Measurements from ENCODE around the gene CPN1. TPM values are rescaled to one million over a fixed set of nuclear protein-coding genes. Genes with fewer than 3 reads are reported as not detected.
A peak's percentile ranks its signal among the peaks of the same experiment; 100 is the strongest.
"Not testable (repeated sequence)": the region's sequence is repeated elsewhere in the genome, so short reads cannot be mapped to it uniquely, and the experiment has no call there.

CPN1 gene
- total RNA-seq, 1 experiment from 2014 or later = 24.9 TPM

DNA sequence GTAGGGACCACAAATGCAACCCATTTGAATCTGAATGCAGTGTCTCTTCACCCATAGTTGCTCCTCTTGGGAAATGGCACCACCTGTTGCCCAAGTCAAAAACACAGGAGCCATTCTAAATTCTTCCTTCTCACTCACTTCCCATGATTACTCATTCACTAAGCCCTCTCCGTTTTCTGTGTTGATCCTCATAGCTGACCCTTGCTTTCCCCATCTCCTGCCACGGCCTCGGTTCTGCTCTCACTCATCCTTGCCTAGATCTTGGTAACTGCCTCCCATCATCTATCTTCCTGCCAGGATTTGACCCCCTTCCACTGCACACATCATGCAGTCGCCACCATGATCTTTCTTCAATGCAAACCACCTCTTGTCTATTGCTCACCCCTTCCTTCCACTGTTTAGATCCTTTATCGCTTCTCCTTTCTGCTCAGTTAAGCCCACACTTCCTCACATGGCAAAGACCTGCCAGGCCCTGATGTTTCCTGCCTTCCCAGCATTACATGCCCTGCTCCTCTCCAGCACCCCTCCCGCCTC, 19.0 kb upstream of the CPN1 start:
- H3K9me3 Mint-ChIP-seq (ENCODE audit: unreplicated experiment) = peaks cover 16% of the 10 kb centered on the region
- POLR2A ChIA-PET = no interaction called here

GRCh38 chr10:100089241-100089640, 7.6 kb upstream of the CPN1 start:
- TF ChIP-seq, protein P1, sequence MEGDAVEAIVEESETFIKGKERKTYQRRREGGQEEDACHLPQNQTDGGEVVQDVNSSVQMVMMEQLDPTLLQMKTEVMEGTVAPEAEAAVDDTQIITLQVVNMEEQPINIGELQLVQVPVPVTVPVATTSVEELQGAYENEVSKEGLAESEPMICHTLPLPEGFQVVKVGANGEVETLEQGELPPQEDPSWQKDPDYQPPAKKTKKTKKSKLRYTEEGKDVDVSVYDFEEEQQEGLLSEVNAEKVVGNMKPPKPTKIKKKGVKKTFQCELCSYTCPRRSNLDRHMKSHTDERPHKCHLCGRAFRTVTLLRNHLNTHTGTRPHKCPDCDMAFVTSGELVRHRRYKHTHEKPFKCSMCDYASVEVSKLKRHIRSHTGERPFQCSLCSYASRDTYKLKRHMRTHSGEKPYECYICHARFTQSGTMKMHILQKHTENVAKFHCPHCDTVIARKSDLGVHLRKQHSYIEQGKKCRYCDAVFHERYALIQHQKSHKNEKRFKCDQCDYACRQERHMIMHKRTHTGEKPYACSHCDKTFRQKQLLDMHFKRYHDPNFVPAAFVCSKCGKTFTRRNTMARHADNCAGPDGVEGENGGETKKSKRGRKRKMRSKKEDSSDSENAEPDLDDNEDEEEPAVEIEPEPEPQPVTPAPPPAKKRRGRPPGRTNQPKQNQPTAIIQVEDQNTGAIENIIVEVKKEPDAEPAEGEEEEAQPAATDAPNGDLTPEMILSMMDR (IDR thresholded peaks at IDR 0.05; ENCODE audit: insufficient read depth in 1 of 2, low read depth in 1 of 2, low read length in 1 of 2, severe bottlenecking in 1 of 2, unreplicated experiment in 1 of 2) = no peak
- no peaks in the 10 kb centered on the region for H3K9me3 Mint-ChIP-seq (ENCODE audit: unreplicated experiment)
- H3K36me3 ChIP-seq (ENCODE audit: control insufficient read depth, insufficient read depth, low read length) = no peaks in the 10 kb centered on the region
- ChIA-PET CTCF (no interaction called here), POLR2A (no interaction called here)
- no peak for DNase-seq
- peaks cover 16% of the 10 kb centered on the region for H3K4me1 ChIP-seq
- H3K27ac Mint-ChIP-seq (ENCODE audit: unreplicated experiment) = no peak overlapping the region
- intact Hi-C loops (cut with micrococcal nuclease; ENCODE audit: unreplicated experiment) = no loop called here
- no TSS peak for BruUV-seq (replicated peaks)
- H3K27me3 Mint-ChIP-seq (ENCODE audit: insufficient read depth, unreplicated experiment) = no peaks in the 10 kb centered on the region
- no peaks in the 10 kb centered on the region for H3K27me3 ChIP-seq (replicated peaks; ENCODE audit: control insufficient read depth, insufficient read depth, low read length)
- no peak overlapping the region for H3K4me3 Mint-ChIP-seq (ENCODE audit: unreplicated experiment)
- no peaks in the 10 kb centered on the region for H3K36me3 Mint-ChIP-seq (ENCODE audit: insufficient read depth, unreplicated experiment)
- peaks cover 16% of the 10 kb centered on the region for H3K4me1 Mint-ChIP-seq (ENCODE audit: low read depth, unreplicated experiment)
- no peak overlapping the region for H3K4me3 ChIP-seq (ENCODE audit: low read depth, low read length)
- H3K9me3 ChIP-seq = no peaks in the 10 kb centered on the region

More for the DNA sequence above, 19.0 kb upstream of the CPN1 start:
- Mint-ChIP-seq H3K27ac (ENCODE audit: unreplicated experiment) (no peak overlapping the region), H3K36me3 (ENCODE audit: insufficient read depth, unreplicated experiment) (peaks cover 6% of the 10 kb centered on the region), H3K4me3 (ENCODE audit: unreplicated experiment) (no peak overlapping the region), H3K27me3 (ENCODE audit: insufficient read depth, unreplicated experiment) (no peaks in the 10 kb centered on the region), H3K4me1 (ENCODE audit: low read depth, unreplicated experiment) (peaks cover 19% of the 10 kb centered on the region)
- no TSS peak for BruUV-seq (replicated peaks)
- no peaks in the 10 kb centered on the region for H3K36me3 ChIP-seq (ENCODE audit: control insufficient read depth, insufficient read depth, low read length)
- DNase-seq = peak in 1 of 2 experiments; percentile 58
- peaks cover 19% of the 10 kb centered on the region for H3K4me1 ChIP-seq
- H3K9me3 ChIP-seq = peaks cover 10% of the 10 kb centered on the region; the same call in 1 of the 2 replicates
- no peaks in the 10 kb centered on the region for H3K27me3 ChIP-seq (replicated peaks; ENCODE audit: control insufficient read depth, insufficient read depth, low read length)
- H3K4me3 ChIP-seq (ENCODE audit: low read depth, low read length) = no peak overlapping the region
- TF ChIP-seq, protein P1 (IDR thresholded peaks at IDR 0.05; ENCODE audit: insufficient read depth in 1 of 2, low read depth in 1 of 2, low read length in 1 of 2, severe bottlenecking in 1 of 2, unreplicated experiment in 1 of 2) = peak; percentile 40 to 72
- intact Hi-C loops (cut with micrococcal nuclease; ENCODE audit: unreplicated experiment) = loop anchor here (1.0 to 2.0 kb wide), 5 partner anchors 19 to 255 kb away; partner anchors contain the start of genes CPN1 and DNMBP
- CTCF ChIA-PET = interaction anchor here (0.7 kb wide), 1 partner anchor 241 kb away, joined by 3 read pairs; no protein-coding TSS in a partner anchor

DNA sequence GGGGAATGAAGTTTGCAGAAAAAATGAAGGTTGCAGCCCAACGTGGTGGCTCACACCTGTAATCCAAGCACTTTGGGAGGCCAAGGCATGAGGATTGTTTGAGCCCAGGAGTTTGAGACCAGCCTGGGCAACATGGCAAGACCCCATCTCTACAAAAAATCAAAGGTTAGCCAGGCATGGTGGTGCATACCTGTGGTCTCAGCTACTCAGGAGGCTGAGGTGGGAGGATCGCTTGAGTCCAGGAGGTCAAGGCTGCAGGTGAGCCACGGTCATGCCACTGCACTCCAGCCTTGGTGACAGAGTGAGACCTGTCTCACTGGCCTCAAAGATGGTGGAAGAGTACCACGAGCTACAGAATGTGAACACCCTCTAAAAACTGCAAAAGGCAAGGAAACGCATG, 5.0 kb upstream of the CPN1 start:
- not testable (repeated sequence) for H3K9me3 Mint-ChIP-seq (ENCODE audit: unreplicated experiment); H3K27me3 Mint-ChIP-seq (ENCODE audit: insufficient read depth, unreplicated experiment)

More for the DNA sequence above, 5.0 kb upstream of the CPN1 start:
- H3K4me3 Mint-ChIP-seq (ENCODE audit: unreplicated experiment); H3K4me3 ChIP-seq (ENCODE audit: low read depth, low read length); DNase-seq; CTCF ChIA-PET; BruUV-seq (replicated peaks); H3K36me3 ChIP-seq (ENCODE audit: control insufficient read depth, insufficient read depth, low read length); H3K27me3 ChIP-seq (replicated peaks; ENCODE audit: control insufficient read depth, insufficient read depth, low read length); H3K9me3 ChIP-seq; H3K27ac Mint-ChIP-seq (ENCODE audit: unreplicated experiment); POLR2A ChIA-PET; intact Hi-C loops (cut with micrococcal nuclease; ENCODE audit: unreplicated experiment); H3K36me3 Mint-ChIP-seq (ENCODE audit: insufficient read depth, unreplicated experiment): not testable (repeated sequence)
- H3K4me1 ChIP-seq = peaks cover 22% of the 10 kb centered on the region
- peaks cover 16% of the 10 kb centered on the region for H3K4me1 Mint-ChIP-seq (ENCODE audit: low read depth, unreplicated experiment)

Measured in Caco-2 (cell line).